Upper lobe of left lung (tissue), 4 donors: ENCODE data around the gene PIBF1.

Experiments used
- CTCF ChIP-seq, 6 experiments: fragments of 450-650 bp in 4 of 6; fragments of 200-600 bp in 2 of 6; sonication (generic) in 2 of 6; IDR thresholded peaks; one replicate each; pipeline ENCODE4 v1.5.1; 2016 to 2019; ENCODE audit warnings: antibody characterized with exemption in 6 of 6
- POLR2A ChIP-seq, 4 donors: fragments of 450-650 bp; IDR thresholded peaks; one replicate each; pipeline ENCODE4 v1.5.1; 2016 to 2017; ENCODE audit warnings: antibody characterized with exemption in 4 of 4, mild to moderate bottlenecking in 2 of 4

- TF ChIP-seq POLR2A (IDR thresholded peaks at IDR 0.05): no peak
- no peak for TF ChIP-seq CTCF (IDR thresholded peaks at IDR 0.05)
Measured at GRCh38 chr13:72805676-72806346, 23.9 kb downstream of the PIBF1 start.
